ENCODE measurements around the gene NOL9. TPM values are rescaled to one million over a fixed set of nuclear protein-coding genes. Genes with fewer than 3 reads are reported as not detected.

The NOL9 gene
- total and polyA plus RNA-seq, 9 of the 15 experiments (the other 6 are each of a cell fraction or from before 2014, with no cell fraction given), result 5.6 to 76.5 (median 47.3) TPM

GRCh38 chr1:6535214-6535613, 19.1 kb downstream of the NOL9 start:
- TF ChIP-seq ARHGAP35 (IDR thresholded peaks at IDR 0.05; ENCODE audit: partially characterized antibody), result no peak
- no peak for TF ChIP-seq PCBP1 (IDR thresholded peaks at IDR 0.05; ENCODE audit: low read depth, low read length, poor library complexity, severe bottlenecking)
- TF ChIP-seq USF1 (CRISPR knock-in tag; IDR thresholded peaks at IDR 0.05), result 0 out of 2 replicates have a peak, but pooled peaks have one; percentile 8
- TF ChIP-seq ZNF398 (CRISPR knock-in tag; IDR thresholded peaks at IDR 0.05), result no peak
- no peaks in the 10 kb centered on the region for H3K27me3 ChIP-seq (ENCODE audit: control insufficient read depth in 2 of 2, insufficient read depth in 2 of 2, low read length in 2 of 2)
- H3K36me3 ChIP-seq (ENCODE audit: control insufficient read depth, insufficient read depth, low read length), result peaks cover 88% of the 10 kb centered on the region
- H3K9me1 ChIP-seq (ENCODE audit: control insufficient read depth, insufficient read depth, low read length), result no peaks in the 10 kb centered on the region
- ATAC-seq, result no peak
- no peak overlapping the region for H2AFZ ChIP-seq (ENCODE audit: low read depth, low read length)
- 99% methylated on average over 4 of the region's 4 CpGs for WGBS (ENCODE audit: insufficient coverage, low coverage, missing lambda C conversion rate)
- H3K4me2 ChIP-seq (ENCODE audit: insufficient read depth, low read length), result no peak overlapping the region
- no peaks in the 10 kb centered on the region for H3K9me3 ChIP-seq (replicated peaks; ENCODE audit: control insufficient read depth, insufficient read depth, low read depth, low read length)
- in situ Hi-C loops (cut with MboI) (no loop called here), intact Hi-C loops (cut with micrococcal nuclease) (no loop called here)
- H3K4me1 ChIP-seq (replicated peaks in 1 of 2; ENCODE audit: control insufficient read depth in 2 of 2, insufficient read depth in 2 of 2, low read length in 2 of 2), result no peaks in the 10 kb centered on the region
- peaks cover 14% of the 10 kb centered on the region; the same call in 2 of the 3 replicates for H3K79me2 ChIP-seq (ENCODE audit: control insufficient read depth, insufficient read depth, low read length)
- H3K9ac ChIP-seq (ENCODE audit: insufficient read depth in 1 of 2, low read depth in 2 of 2, low read length in 2 of 2), result no peak overlapping the region
- H3K4me3 ChIP-seq, result no peak overlapping the region
- ChIA-PET POLR2A (interaction anchor here (0.6 to 5.5 kb wide), 4 partner anchors 12 to 54 kb away, joined by 3 to 48 read pairs (median 4); no protein-coding TSS in a partner anchor), CTCF (ENCODE audit: low intra/inter-chr PET ratio) (no interaction called here)
- no TSS peak for BruUV-seq (replicated peaks)
- H4K20me1 ChIP-seq (replicated peaks; ENCODE audit: control insufficient read depth, insufficient read depth, low read length), result peaks cover 5% of the 10 kb centered on the region; the same call in 1 of the 2 replicates
- peak in 1 of 4 experiments; percentile 3 for DNase-seq (ENCODE audit: extremely low read depth in 1 of 4, low spot score in 3 of 4)
- H3K27ac ChIP-seq (ENCODE audit: extremely low read depth, low read depth, low read length), result no peak overlapping the region
- FAIRE-seq, result no peak
